GM23338 (cell line): ENCODE results near the gene SLC44A1. TPM values are rescaled to one million over a fixed set of nuclear protein-coding genes. Genes with fewer than 3 reads are reported as not detected.

Experiments
- ATAC-seq: fragments of 200-7000 bp; cut with Tn5 transposase; 3 replicates; pipeline ENCODE4 v1.9.1; 2020
- DNase-seq: peaks from one replicate; pipeline ENCODE4 v3.0.0-alpha.2; 2015; ENCODE audit warnings: low spot score
- H2AFZ ChIP-seq: fragments of 200-600 bp; sonication (generic); 2 replicates; pipeline ENCODE4 v1.8.0; 2016; ENCODE audit warnings: antibody characterized with exemption, mild to moderate bottlenecking, moderate library complexity
- H3F3A ChIP-seq: fragments of 200-600 bp; sonication (generic); replicated peaks from 2 replicates; pipeline ENCODE4 v1.8.0; 2017; ENCODE audit warnings: antibody characterized with exemption, mixed run types, low read depth
- H3K27ac ChIP-seq: fragments of 200-600 bp; sonication (generic); 2 replicates; pipeline ENCODE4 v1.6.1; 2016; ENCODE audit warnings: low read depth
- H3K27me3 ChIP-seq: fragments of 200-600 bp; sonication (generic); 2 replicates; pipeline ENCODE4 v1.8.0; 2016; ENCODE audit warnings: mild to moderate bottlenecking, mixed run types, moderate library complexity; ENCODE audit not compliant: insufficient read depth
- H3K36me3 ChIP-seq: fragments of 200-600 bp; sonication (generic); 2 replicates; pipeline ENCODE4 v1.8.0; 2016; ENCODE audit warnings: mild to moderate bottlenecking; ENCODE audit not compliant: insufficient read depth
- H3K4me1 ChIP-seq: fragments of 200-600 bp; sonication (generic); 2 replicates; pipeline ENCODE4 v1.8.0; 2016; ENCODE audit warnings: mild to moderate bottlenecking, moderate library complexity; ENCODE audit not compliant: insufficient read depth
- H3K4me2 ChIP-seq: fragments of 200-600 bp; sonication (generic); 2 replicates; pipeline ENCODE4 v1.7.1; 2017; ENCODE audit warnings: mixed run types
- H3K4me3 ChIP-seq: fragments of 200-600 bp; sonication (generic); 2 replicates; pipeline ENCODE4 v1.6.1; 2016; ENCODE audit warnings: mixed run types
- H3K79me2 ChIP-seq: fragments of 200-600 bp; sonication (generic); replicated peaks from 2 replicates; pipeline ENCODE4 v1.8.0; 2017; ENCODE audit warnings: mild to moderate bottlenecking; ENCODE audit not compliant: insufficient read depth
- H3K9me2 ChIP-seq: fragments of 200-600 bp; sonication (generic); 2 replicates; pipeline ENCODE4 v1.8.0; 2017; ENCODE audit not compliant: insufficient read depth
- H4K20me1 ChIP-seq: fragments of 200-600 bp; sonication (generic); replicated peaks from 2 replicates; pipeline ENCODE4 v1.8.0; 2017; ENCODE audit warnings: mild to moderate bottlenecking; ENCODE audit not compliant: insufficient read depth
- H3K27ac Mint-ChIP-seq: 2 replicates; pipeline ENCODE4 v1.8.0; 2020; ENCODE audit warnings: inconsistent platforms, mild to moderate bottlenecking, moderate library complexity, mixed read lengths
- H3K27me3 Mint-ChIP-seq: 3 replicates; pipeline ENCODE4 v1.8.0; 2022; ENCODE audit warnings: low read depth, mild to moderate bottlenecking, moderate library complexity, mixed read lengths, inconsistent platforms; ENCODE audit not compliant: insufficient read depth, poor library complexity
- H3K36me3 Mint-ChIP-seq: 3 replicates; pipeline ENCODE4 v1.8.0; 2021; ENCODE audit warnings: low read depth, mild to moderate bottlenecking, inconsistent platforms, moderate library complexity, mixed read lengths
- H3K4me1 Mint-ChIP-seq: 3 replicates; pipeline ENCODE4 v1.8.0; 2020; ENCODE audit warnings: mild to moderate bottlenecking, inconsistent platforms, mixed read lengths
- H3K4me3 Mint-ChIP-seq: 3 replicates; pipeline ENCODE4 v1.8.0; 2021; ENCODE audit warnings: moderate library complexity, mild to moderate bottlenecking, inconsistent platforms, mixed read lengths
- H3K9me3 Mint-ChIP-seq: 3 replicates; pipeline ENCODE4 v1.8.0; 2020; ENCODE audit warnings: moderate library complexity, mild to moderate bottlenecking, inconsistent platforms, mixed read lengths
- CREB1 ChIP-seq: fragments of 250-450 bp; sonication (Bioruptor Pico); IDR thresholded peaks from 2 replicates; pipeline ENCODE4 v1.5.0; 2020; ENCODE audit warnings: low read depth, mild to moderate bottlenecking, moderate library complexity
- ETS1 ChIP-seq: IDR thresholded peaks from 2 replicates; pipeline ENCODE4 v1.6.1; 2016; ENCODE audit warnings: antibody characterized with exemption
- EZH2 ChIP-seq: fragments of 200-600 bp; sonication (generic); IDR thresholded peaks from one replicate; pipeline ENCODE4 v1.8.0; 2017; ENCODE audit warnings: antibody characterized with exemption, mild to moderate bottlenecking, low read depth; ENCODE audit not compliant: unreplicated experiment
- JUNB ChIP-seq: IDR thresholded peaks from one replicate; pipeline ENCODE4 v1.6.1; 2016; ENCODE audit warnings: antibody characterized with exemption; ENCODE audit not compliant: unreplicated experiment
- NANOG ChIP-seq: IDR thresholded peaks from 2 replicates; pipeline ENCODE4 v1.6.1; 2016; ENCODE audit warnings: antibody characterized with exemption, borderline replicate concordance
- POLR2AphosphoS5 ChIP-seq: IDR thresholded peaks from 2 replicates; pipeline ENCODE4 v1.6.1; 2016; ENCODE audit warnings: antibody characterized with exemption, low read depth
- STAT1 ChIP-seq: IDR thresholded peaks from one replicate; pipeline ENCODE4 v1.6.1; 2016; ENCODE audit warnings: antibody characterized with exemption; ENCODE audit not compliant: unreplicated experiment
- ZNF114 ChIP-seq: fragments of 250-450 bp; sonication (Bioruptor Pico); IDR thresholded peaks from 2 replicates; pipeline ENCODE4 v1.5.0; 2020; ENCODE audit warnings: mild to moderate bottlenecking, moderate library complexity
- ZNF331 ChIP-seq: fragments of 250-450 bp; sonication (Bioruptor Pico); IDR thresholded peaks from 2 replicates; pipeline ENCODE4 v1.5.0; 2020; ENCODE audit warnings: low read depth, mild to moderate bottlenecking, moderate library complexity
- polyA plus RNA-seq: library from polyadenylated mRNA; unstranded; fragments of >200 nt; fragmentation: Nextera tagmentation; extraction: Ambion mirVana; gene quantifications from 2 replicates; pipeline ENCODE4 v1.2.1, GENCODE V29; 2016
- total RNA-seq: library from RNA; depleted of rRNA; stranded (reverse); fragments of >200 nt; shearing (Covaris generic); gene quantifications from 2 replicates; pipeline ENCODE4 v1.2.3, GENCODE V29; 2014
- TF ChIP-seq, protein P1 (sequence below): fragments of 250-450 bp; sonication (Bioruptor Pico); IDR thresholded peaks from 2 replicates; pipeline ENCODE4 v1.5.0; 2020; ENCODE audit warnings: mild to moderate bottlenecking, moderate library complexity
- TF ChIP-seq, protein P2 (sequence below), 2 experiments: fragments of 200-600 bp in 1 of 2; sonication (generic) in 1 of 2; conservative IDR thresholded peaks; 2 replicates each; pipeline versions ENCODE4 v1.5.1 to v1.6.1; 2016 to 2017; ENCODE audit warnings: antibody characterized with exemption in 2 of 2, low read depth in 2 of 2, mild to moderate bottlenecking in 2 of 2, moderate library complexity in 1 of 2
- TF ChIP-seq, protein P3 (sequence below): IDR thresholded peaks from one replicate; pipeline ENCODE4 v1.6.1; 2018; ENCODE audit warnings: antibody characterized with exemption; ENCODE audit not compliant: unreplicated experiment

Gene SLC44A1
- total and polyA plus RNA-seq, 2 experiments from 2014 or later = 14.9 to 75.0 TPM

DNA sequence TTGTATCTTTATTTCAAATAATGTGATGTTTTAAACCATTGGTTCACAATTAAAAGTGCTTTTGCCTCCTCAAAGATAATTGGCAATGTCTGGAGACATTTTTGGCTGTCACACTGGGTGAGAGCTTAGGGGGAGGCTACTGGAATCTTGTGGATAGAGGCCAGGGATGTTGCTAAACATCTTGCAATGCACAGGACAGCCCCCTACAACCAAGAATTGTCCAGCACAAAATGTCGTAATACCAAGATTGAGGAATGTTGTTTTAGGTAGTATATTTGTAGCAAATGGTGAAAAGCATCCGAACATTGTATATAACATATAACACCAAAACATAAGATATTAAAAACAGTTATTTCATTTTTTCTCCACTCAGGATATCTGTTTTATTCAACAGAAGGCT, 99.8 kb downstream of the SLC44A1 start:
- H2AFZ ChIP-seq = no peak overlapping the region

More for the DNA sequence above, 99.8 kb downstream of the SLC44A1 start:
- no peaks in the 10 kb centered on the region for H3K9me2 ChIP-seq
- Mint-ChIP-seq H3K4me1 (no peaks in the 10 kb centered on the region), H3K9me3 (no peaks in the 10 kb centered on the region), H3K27ac (no peak overlapping the region), H3K27me3 (no peaks in the 10 kb centered on the region), H3K4me3 (no peak overlapping the region), H3K36me3 (no peaks in the 10 kb centered on the region)
- TF ChIP-seq CREB1 (no peak), JUNB (no peak), ZNF114 (CRISPR knock-in tag) (no peak), NANOG (no peak), POLR2AphosphoS5 (no peak), ZNF331 (no peak), STAT1 (no peak), EZH2 (no peak), ETS1 (no peak)
- TF ChIP-seq, protein P1, sequence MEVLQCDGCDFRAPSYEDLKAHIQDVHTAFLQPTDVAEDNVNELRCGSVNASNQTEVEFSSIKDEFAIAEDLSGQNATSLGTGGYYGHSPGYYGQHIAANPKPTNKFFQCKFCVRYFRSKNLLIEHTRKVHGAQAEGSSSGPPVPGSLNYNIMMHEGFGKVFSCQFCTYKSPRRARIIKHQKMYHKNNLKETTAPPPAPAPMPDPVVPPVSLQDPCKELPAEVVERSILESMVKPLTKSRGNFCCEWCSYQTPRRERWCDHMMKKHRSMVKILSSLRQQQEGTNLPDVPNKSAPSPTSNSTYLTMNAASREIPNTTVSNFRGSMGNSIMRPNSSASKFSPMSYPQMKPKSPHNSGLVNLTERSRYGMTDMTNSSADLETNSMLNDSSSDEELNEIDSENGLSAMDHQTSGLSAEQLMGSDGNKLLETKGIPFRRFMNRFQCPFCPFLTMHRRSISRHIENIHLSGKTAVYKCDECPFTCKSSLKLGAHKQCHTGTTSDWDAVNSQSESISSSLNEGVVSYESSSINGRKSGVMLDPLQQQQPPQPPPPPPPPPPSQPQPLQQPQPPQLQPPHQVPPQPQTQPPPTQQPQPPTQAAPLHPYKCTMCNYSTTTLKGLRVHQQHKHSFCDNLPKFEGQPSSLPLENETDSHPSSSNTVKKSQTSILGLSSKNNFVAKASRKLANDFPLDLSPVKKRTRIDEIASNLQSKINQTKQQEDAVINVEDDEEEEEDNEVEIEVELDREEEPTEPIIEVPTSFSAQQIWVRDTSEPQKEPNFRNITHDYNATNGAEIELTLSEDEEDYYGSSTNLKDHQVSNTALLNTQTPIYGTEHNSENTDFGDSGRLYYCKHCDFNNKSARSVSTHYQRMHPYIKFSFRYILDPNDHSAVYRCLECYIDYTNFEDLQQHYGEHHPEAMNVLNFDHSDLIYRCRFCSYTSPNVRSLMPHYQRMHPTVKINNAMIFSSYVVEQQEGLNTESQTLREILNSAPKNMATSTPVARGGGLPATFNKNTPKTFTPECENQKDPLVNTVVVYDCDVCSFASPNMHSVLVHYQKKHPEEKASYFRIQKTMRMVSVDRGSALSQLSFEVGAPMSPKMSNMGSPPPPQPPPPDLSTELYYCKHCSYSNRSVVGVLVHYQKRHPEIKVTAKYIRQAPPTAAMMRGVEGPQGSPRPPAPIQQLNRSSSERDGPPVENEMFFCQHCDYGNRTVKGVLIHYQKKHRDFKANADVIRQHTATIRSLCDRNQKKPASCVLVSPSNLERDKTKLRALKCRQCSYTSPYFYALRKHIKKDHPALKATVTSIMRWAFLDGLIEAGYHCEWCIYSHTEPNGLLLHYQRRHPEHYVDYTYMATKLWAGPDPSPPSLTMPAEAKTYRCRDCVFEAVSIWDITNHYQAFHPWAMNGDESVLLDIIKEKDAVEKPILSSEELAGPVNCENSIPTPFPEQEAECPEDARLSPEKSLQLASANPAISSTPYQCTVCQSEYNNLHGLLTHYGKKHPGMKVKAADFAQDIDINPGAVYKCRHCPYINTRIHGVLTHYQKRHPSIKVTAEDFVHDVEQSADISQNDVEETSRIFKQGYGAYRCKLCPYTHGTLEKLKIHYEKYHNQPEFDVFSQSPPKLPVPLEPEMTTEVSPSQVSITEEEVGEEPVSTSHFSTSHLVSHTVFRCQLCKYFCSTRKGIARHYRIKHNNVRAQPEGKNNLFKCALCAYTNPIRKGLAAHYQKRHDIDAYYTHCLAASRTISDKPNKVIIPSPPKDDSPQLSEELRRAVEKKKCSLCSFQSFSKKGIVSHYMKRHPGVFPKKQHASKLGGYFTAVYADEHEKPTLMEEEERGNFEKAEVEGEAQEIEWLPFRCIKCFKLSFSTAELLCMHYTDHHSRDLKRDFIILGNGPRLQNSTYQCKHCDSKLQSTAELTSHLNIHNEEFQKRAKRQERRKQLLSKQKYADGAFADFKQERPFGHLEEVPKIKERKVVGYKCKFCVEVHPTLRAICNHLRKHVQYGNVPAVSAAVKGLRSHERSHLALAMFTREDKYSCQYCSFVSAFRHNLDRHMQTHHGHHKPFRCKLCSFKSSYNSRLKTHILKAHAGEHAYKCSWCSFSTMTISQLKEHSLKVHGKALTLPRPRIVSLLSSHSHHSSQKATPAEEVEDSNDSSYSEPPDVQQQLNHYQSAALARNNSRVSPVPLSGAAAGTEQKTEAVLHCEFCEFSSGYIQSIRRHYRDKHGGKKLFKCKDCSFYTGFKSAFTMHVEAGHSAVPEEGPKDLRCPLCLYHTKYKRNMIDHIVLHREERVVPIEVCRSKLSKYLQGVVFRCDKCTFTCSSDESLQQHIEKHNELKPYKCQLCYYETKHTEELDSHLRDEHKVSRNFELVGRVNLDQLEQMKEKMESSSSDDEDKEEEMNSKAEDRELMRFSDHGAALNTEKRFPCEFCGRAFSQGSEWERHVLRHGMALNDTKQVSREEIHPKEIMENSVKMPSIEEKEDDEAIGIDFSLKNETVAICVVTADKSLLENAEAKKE (CRISPR knock-in tag) = no peak
- TF ChIP-seq, protein P2, sequence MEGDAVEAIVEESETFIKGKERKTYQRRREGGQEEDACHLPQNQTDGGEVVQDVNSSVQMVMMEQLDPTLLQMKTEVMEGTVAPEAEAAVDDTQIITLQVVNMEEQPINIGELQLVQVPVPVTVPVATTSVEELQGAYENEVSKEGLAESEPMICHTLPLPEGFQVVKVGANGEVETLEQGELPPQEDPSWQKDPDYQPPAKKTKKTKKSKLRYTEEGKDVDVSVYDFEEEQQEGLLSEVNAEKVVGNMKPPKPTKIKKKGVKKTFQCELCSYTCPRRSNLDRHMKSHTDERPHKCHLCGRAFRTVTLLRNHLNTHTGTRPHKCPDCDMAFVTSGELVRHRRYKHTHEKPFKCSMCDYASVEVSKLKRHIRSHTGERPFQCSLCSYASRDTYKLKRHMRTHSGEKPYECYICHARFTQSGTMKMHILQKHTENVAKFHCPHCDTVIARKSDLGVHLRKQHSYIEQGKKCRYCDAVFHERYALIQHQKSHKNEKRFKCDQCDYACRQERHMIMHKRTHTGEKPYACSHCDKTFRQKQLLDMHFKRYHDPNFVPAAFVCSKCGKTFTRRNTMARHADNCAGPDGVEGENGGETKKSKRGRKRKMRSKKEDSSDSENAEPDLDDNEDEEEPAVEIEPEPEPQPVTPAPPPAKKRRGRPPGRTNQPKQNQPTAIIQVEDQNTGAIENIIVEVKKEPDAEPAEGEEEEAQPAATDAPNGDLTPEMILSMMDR (conservative IDR thresholded peaks at IDR 0.05; ENCODE audit: low read depth in 2 of 2) = no peak
- TF ChIP-seq, protein P3, sequence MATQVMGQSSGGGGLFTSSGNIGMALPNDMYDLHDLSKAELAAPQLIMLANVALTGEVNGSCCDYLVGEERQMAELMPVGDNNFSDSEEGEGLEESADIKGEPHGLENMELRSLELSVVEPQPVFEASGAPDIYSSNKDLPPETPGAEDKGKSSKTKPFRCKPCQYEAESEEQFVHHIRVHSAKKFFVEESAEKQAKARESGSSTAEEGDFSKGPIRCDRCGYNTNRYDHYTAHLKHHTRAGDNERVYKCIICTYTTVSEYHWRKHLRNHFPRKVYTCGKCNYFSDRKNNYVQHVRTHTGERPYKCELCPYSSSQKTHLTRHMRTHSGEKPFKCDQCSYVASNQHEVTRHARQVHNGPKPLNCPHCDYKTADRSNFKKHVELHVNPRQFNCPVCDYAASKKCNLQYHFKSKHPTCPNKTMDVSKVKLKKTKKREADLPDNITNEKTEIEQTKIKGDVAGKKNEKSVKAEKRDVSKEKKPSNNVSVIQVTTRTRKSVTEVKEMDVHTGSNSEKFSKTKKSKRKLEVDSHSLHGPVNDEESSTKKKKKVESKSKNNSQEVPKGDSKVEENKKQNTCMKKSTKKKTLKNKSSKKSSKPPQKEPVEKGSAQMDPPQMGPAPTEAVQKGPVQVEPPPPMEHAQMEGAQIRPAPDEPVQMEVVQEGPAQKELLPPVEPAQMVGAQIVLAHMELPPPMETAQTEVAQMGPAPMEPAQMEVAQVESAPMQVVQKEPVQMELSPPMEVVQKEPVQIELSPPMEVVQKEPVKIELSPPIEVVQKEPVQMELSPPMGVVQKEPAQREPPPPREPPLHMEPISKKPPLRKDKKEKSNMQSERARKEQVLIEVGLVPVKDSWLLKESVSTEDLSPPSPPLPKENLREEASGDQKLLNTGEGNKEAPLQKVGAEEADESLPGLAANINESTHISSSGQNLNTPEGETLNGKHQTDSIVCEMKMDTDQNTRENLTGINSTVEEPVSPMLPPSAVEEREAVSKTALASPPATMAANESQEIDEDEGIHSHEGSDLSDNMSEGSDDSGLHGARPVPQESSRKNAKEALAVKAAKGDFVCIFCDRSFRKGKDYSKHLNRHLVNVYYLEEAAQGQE = no peak
- H3K36me3 ChIP-seq = no peaks in the 10 kb centered on the region
- H3K4me1 ChIP-seq = no peaks in the 10 kb centered on the region
- no peak overlapping the region for H3K4me2 ChIP-seq
- H3K27ac ChIP-seq = no peak overlapping the region
- H3K27me3 ChIP-seq = no peaks in the 10 kb centered on the region
- DNase-seq (no peak), ATAC-seq (no peak)
- H4K20me1 ChIP-seq = no peaks in the 10 kb centered on the region
- H3K79me2 ChIP-seq = no peaks in the 10 kb centered on the region; the same call in 1 of the 2 replicates
- H3K4me3 ChIP-seq = no peak overlapping the region
- H3F3A ChIP-seq = no peaks in the 10 kb centered on the region
